GM12891 (cell line): ENCODE results near the gene GALK1.

Experiments
- POLR2A ChIP-seq: IDR thresholded peaks from 2 replicates; pipeline ENCODE4 v1.6.1; 2011; ENCODE audit warnings: low read depth, low read length, control low read depth
- POLR2AphosphoS5 ChIP-seq: IDR thresholded peaks from 2 replicates; pipeline ENCODE4 v1.6.1; 2011; ENCODE audit warnings: low read depth, low read length, control low read depth
- SPI1 ChIP-seq: IDR thresholded peaks from 2 replicates; pipeline ENCODE4 v1.6.1; 2011; ENCODE audit warnings: low read depth, low read length, control low read depth
- TAF1 ChIP-seq: IDR thresholded peaks from 2 replicates; pipeline ENCODE4 v1.6.1; 2011; ENCODE audit warnings: low read depth, low read length, control low read depth

GRCh38 chr17:75727391-75727790 is 37.6 kb downstream of the GALK1 start:
- TF ChIP-seq POLR2A, result no peak
- no peak for TF ChIP-seq POLR2AphosphoS5
- TF ChIP-seq TAF1, result no peak
- TF ChIP-seq SPI1, result no peak
